Progenitor cell of endocrine pancreas (in vitro differentiated cells): ENCODE results near the gene PEAR1. TPM values are rescaled to one million over a fixed set of nuclear protein-coding genes. Genes with fewer than 3 reads are reported as not detected.

Source experiments
- DNase-seq: peaks from one replicate; pipeline ENCODE4 v3.0.0; 2021; ENCODE audit warnings: low spot score; ENCODE audit not compliant: unreplicated experiment
- H3K27ac Mint-ChIP-seq: 2 replicates; pipeline ENCODE4 v1.8.0; 2021; ENCODE audit warnings: mild to moderate bottlenecking, moderate library complexity, mixed read lengths
- H3K27me3 Mint-ChIP-seq: 2 replicates; pipeline ENCODE4 v1.8.0; 2021; ENCODE audit warnings: mixed read lengths
- H3K36me3 Mint-ChIP-seq: 2 replicates; pipeline ENCODE4 v1.8.0; 2022; ENCODE audit warnings: mixed read lengths; ENCODE audit not compliant: insufficient read depth
- H3K4me1 Mint-ChIP-seq: 2 replicates; pipeline ENCODE4 v1.8.0; 2021; ENCODE audit warnings: low read depth, mixed read lengths
- H3K4me3 Mint-ChIP-seq: 2 replicates; pipeline ENCODE4 v1.8.0; 2021; ENCODE audit warnings: low read depth, mild to moderate bottlenecking, moderate library complexity, mixed read lengths
- H3K9me3 Mint-ChIP-seq: 2 replicates; pipeline ENCODE4 v1.8.0; 2021; ENCODE audit warnings: low read depth, mixed read lengths
- CTCF ChIP-seq: fragments of 200-600 bp; sonication (generic); IDR thresholded peaks from one replicate; pipeline ENCODE4 v1.5.0; 2021; ENCODE audit warnings: antibody characterized with exemption, mild to moderate bottlenecking; ENCODE audit not compliant: unreplicated experiment
- total RNA-seq: library from RNA; stranded (reverse); gene quantifications from 2 replicates; pipeline ENCODE4 v1.2.1, GENCODE V29; 2021

The PEAR1 gene
- total RNA-seq, 1 donor from 2014 or later: not detected

GRCh38 chr1:156899956-156900718 lies 6.6 kb downstream of the PEAR1 start:
- H3K27ac Mint-ChIP-seq: no peak overlapping the region
- H3K4me3 Mint-ChIP-seq: no peak overlapping the region
- no peaks in the 10 kb centered on the region for H3K36me3 Mint-ChIP-seq
- H3K9me3 Mint-ChIP-seq: no peaks in the 10 kb centered on the region
- TF ChIP-seq CTCF: no peak
- H3K27me3 Mint-ChIP-seq: peaks cover 73% of the 10 kb centered on the region
- H3K4me1 Mint-ChIP-seq: peaks cover 4% of the 10 kb centered on the region
- DNase-seq: no peak

GRCh38 chr1:156900896-156901589 lies 7.5 kb downstream of the PEAR1 start:
- Mint-ChIP-seq H3K27me3 (peaks cover 71% of the 10 kb centered on the region), H3K36me3 (no peaks in the 10 kb centered on the region), H3K9me3 (no peaks in the 10 kb centered on the region), H3K4me3 (no peak overlapping the region), H3K27ac (no peak overlapping the region), H3K4me1 (peaks cover 4% of the 10 kb centered on the region)
- DNase-seq: no peak
- TF ChIP-seq CTCF: no peak

GRCh38 chr1:156901590-156901900 lies 8.0 kb downstream of the PEAR1 start:
- DNase-seq: no peak
- Mint-ChIP-seq H3K27me3 (peaks cover 66% of the 10 kb centered on the region), H3K9me3 (no peaks in the 10 kb centered on the region), H3K4me1 (peaks cover 2% of the 10 kb centered on the region), H3K36me3 (no peaks in the 10 kb centered on the region), H3K4me3 (no peak overlapping the region), H3K27ac (no peak overlapping the region)
- TF ChIP-seq CTCF: no peak

GRCh38 chr1:156901966-156902915 lies 8.7 kb downstream of the PEAR1 start:
- no peak for TF ChIP-seq CTCF
- Mint-ChIP-seq H3K9me3 (no peaks in the 10 kb centered on the region), H3K27me3 (peaks cover 65% of the 10 kb centered on the region), H3K27ac (no peak overlapping the region), H3K4me1 (no peaks in the 10 kb centered on the region), H3K4me3 (no peak overlapping the region), H3K36me3 (no peaks in the 10 kb centered on the region)
- DNase-seq: no peak
